ENCODE measurements around the gene PLAAT2. TPM values are rescaled to one million over a fixed set of nuclear protein-coding genes. Genes with fewer than 3 reads are reported as not detected.

The PLAAT2 gene
- 2.7 and 4.7 TPM in 2 replicates for total RNA-seq

DNA sequence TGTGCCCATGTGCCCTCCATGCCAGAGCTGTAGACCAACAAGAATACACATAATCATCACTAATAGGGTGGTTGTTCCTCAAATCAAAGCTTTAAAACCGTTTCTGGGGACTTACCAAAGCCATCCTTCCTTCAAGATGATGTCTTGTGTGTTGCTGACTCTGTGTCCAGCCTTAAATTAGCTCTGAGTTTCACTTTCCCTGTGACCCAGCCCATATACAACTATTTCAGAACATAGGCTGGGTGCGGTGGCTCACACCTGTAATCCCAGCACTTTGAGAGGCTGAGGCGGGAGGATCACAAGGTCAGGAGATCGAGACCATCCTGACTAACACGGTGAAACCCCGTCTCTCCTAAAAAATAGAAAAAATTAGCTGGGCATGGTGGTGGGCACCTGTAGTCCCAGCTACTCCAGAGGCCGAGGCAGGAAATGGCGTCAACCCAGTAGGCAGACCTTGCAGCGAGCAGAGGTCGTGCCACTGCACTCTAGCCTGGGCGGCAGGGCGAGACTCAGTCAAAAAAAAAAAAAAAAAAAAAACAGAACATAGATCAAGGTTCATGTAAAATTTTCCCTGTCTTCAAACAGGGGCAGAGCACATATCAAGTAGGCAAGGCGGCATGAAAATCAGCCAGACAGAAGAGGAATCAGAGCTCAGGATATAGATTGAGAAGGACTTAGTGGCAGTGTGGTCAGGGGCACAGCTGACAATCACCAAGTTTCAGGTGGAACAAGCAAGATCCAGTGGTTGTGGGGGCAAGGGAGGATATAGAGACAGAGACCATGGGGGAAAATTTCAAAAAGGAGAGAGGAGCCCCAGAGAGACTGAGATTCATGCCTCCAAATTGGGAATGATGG is at the start of gene PLAAT2:
Gene PLAAT2 (minus strand): TSS at position 179 of the 855 bp plus-strand sequence. CDS start 55 bp downstream, at position 124.

DNA sequence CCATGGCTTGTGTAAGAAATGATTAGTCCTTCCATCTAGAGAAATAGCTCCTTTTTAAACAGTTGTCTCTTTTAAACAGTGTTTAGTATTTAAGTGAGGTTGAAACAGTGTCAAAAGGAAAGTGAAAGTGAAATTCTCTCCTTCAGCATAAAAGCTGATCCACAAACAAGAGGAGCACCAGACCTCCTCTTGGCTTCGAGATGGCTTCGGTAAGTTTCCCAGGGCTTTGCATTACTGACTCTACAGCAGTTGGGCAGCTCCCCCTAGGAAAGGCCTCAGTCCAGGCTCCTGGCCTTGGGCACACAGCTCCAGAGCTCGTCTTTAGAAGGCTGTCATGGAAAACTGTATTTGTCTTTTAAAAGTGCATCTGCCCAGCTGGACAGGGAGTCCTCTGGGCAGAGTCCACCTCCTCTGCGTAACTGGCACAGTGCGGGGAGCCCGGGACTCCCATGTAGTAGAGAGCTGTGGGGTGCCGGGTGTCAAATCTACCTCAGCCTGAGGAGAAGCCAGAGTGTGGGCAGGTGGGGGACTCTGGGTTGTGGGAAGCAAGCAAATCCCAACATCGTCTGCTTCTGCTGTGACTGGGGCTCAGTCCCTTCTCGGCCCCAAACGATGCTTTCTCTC is 26.4 kb downstream of the PLAAT2 start, which contains the start of gene PLAAT4:
Gene PLAAT4 (plus strand): TSS at position 140 of the 624 bp plus-strand sequence. CDS start 61 bp downstream, at position 201.

DNA sequence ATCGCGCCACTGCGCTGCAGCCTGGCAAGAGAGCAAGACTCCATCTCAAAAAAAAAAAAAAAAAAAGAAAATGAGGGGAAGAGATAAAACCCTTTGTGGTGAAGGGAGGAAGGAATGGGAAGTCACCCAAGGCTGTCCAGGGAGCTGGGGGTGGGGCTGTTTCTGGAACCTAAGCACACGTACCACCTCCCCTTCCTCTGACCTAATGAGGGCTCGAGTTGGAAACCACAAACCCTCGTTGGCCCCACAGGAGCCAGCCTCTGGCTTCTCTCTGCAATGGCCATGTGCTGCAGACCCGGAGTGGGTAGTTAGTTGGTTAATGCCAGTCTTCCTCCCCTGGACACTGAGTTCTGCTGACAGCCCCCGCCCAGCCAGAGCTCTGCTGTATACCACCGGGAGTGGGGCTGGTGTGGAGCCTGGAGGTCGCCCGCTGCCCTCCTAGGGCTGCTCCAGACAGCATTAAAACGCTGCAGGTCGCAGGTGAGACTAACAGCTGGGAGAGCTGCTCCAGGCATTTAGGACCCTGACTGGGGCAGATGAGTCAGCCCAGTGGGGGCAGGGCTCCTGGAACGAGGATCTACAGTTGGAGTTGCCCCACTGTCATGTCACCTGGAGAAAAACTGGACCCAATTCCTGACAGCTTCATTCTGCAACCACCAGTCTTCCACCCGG is 57.2 kb downstream of the PLAAT2 start, which contains the start of gene LGALS12:
Gene LGALS12 (plus strand): TSS at position 228 of the 672 bp plus-strand sequence. CDS start 375 bp downstream, at position 603.

Other genes with a start within 250 kb of the PLAAT2 start
- gene SLC22A9, start 193.6 kb downstream of the PLAAT2 start, total RNA-seq: not detected in 2 replicates
- 5.9 and 6.1 TPM in 2 replicates for gene PLAAT5, start 72.2 kb downstream of the PLAAT2 start, total RNA-seq
- gene LGALS12, start 57.3 kb downstream of the PLAAT2 start, total RNA-seq: not detected in 2 replicates
- gene PLAAT4, start 26.6 kb downstream of the PLAAT2 start, total RNA-seq: 0.39 TPM in 1 of 2 replicates, not detected in the other
- gene PLAAT3, start 51.1 kb upstream of the PLAAT2 start, total RNA-seq: 8.6 and 18.3 TPM in 2 replicates
- 90.3 and 134 TPM in 2 replicates for gene ATL3, start 108.0 kb upstream of the PLAAT2 start, total RNA-seq
- 37.3 and 42.4 TPM in 2 replicates for gene RTN3, start 118.1 kb upstream of the PLAAT2 start, total RNA-seq
- gene ZFTA, start 205.4 kb upstream of the PLAAT2 start, total RNA-seq: 25.2 and 27.9 TPM in 2 replicates